HuH-7.5 (cell line): ENCODE measurements around the gene TMEM100.
"Not testable (repeated sequence)": the region's sequence is repeated elsewhere in the genome, so short reads cannot be mapped to it uniquely, and the experiment has no call there.

Experiments
- DNase-seq: peaks from one replicate; pipeline ENCODE4 v3.0.0; 2011; ENCODE audit warnings: low spot score

TMEM100 gene

GRCh38 chr17:55683550-55684315, 38.9 kb downstream of the TMEM100 start:
- no peak for DNase-seq

GRCh38 chr17:55681342-55681700, 41.3 kb downstream of the TMEM100 start:
- DNase-seq: no peak

GRCh38 chr17:55680686-55681341, 41.9 kb downstream of the TMEM100 start:
- DNase-seq: no peak

- DNase-seq: no peak
Measured at GRCh38 chr17:55677446-55677845, 45.2 kb downstream of the TMEM100 start.

GRCh38 chr17:55676274-55676673, 46.4 kb downstream of the TMEM100 start:
- no peak for DNase-seq

GRCh38 chr17:55673743-55674506, 48.7 kb downstream of the TMEM100 start:
- DNase-seq: no peak

- no peak for DNase-seq
Measured at GRCh38 chr17:55672585-55673501, 49.8 kb downstream of the TMEM100 start.

GRCh38 chr17:55672010-55672409, 50.7 kb downstream of the TMEM100 start:
- not testable (repeated sequence) for DNase-seq
